ENCODE results near the gene GAN. TPM values are rescaled to one million over a fixed set of nuclear protein-coding genes. Genes with fewer than 3 reads are reported as not detected.

Gene GAN
- total RNA-seq, 1 experiment from 2014 or later = 22.5 TPM

- Histone ChIP-seq H3K4me2 (ENCODE audit: low read length) (no peak overlapping the region), H3K79me2 (ENCODE audit: insufficient read depth, low read length) (no peaks in the 10 kb centered on the region), H4K20me1 (ENCODE audit: insufficient read depth) (no peaks in the 10 kb centered on the region), H2AFZ (ENCODE audit: low read depth, low read length, poor library complexity, severe bottlenecking) (no peak overlapping the region), H3K9ac (ENCODE audit: low read length) (no peak overlapping the region), H3K36me3 (ENCODE audit: control insufficient read depth in 1 of 2, insufficient read depth in 2 of 2, low read length in 2 of 2) (no peaks in the 10 kb centered on the region), H3K27ac (ENCODE audit: low read depth, low read length) (no peak overlapping the region), H3K4me1 (ENCODE audit: control insufficient read depth in 1 of 2, insufficient read depth in 2 of 2, low read length in 2 of 2) (no peaks in the 10 kb centered on the region), H3K9me3 (ENCODE audit: control insufficient read depth in 1 of 2, insufficient read depth in 1 of 2, low read depth in 1 of 2, low read length in 2 of 2) (no peaks in the 10 kb centered on the region), H3K27me3 (ENCODE audit: insufficient read depth, low read length) (no peaks in the 10 kb centered on the region), H3K4me3 (replicated peaks in 1 of 2; ENCODE audit: low read depth in 1 of 2, low read length in 2 of 2) (no peak overlapping the region), H3K9me2 (ENCODE audit: insufficient read depth) (no peaks in the 10 kb centered on the region)
- RAD21 ChIA-PET (ENCODE audit: low non-redundant PET in 1 of 2, low total read pairs in 2 of 2, uncharacterized antibody in 2 of 2, unreplicated experiment in 2 of 2) = no interaction called here
- CTCF ChIA-PET = interaction anchor here (1.3 kb wide), 1 partner anchor 29 kb away, joined by 3 read pairs; the partner anchor contains the start of gene GAN
- DNase-seq (ENCODE audit: low read depth, low spot score) (no peak), ATAC-seq (no peak)
- TF ChIP-seq EZH2 (IDR thresholded peaks at IDR 0.05) (no peak), ATF3 (IDR thresholded peaks at IDR 0.05) (no peak), JUND (IDR thresholded peaks at IDR 0.05) (no peak), REST (IDR thresholded peaks at IDR 0.05; ENCODE audit: low read depth) (no peak), SIN3A (IDR thresholded peaks at IDR 0.05; ENCODE audit: low read depth) (no peak), ELF1 (IDR thresholded peaks at IDR 0.05; ENCODE audit: borderline replicate concordance, low read depth) (no peak), SRF (IDR thresholded peaks at IDR 0.05; ENCODE audit: low read depth) (no peak), ZBTB33 (IDR thresholded peaks at IDR 0.05; ENCODE audit: extremely low read depth, insufficient replicate concordance, low read length) (no peak), EGR1 (IDR thresholded peaks at IDR 0.05; ENCODE audit: low read depth) (no peak), ZNF274 (IDR thresholded peaks at IDR 0.05; ENCODE audit: low read depth, low read length) (no peak), CEBPB (IDR thresholded peaks at IDR 0.05; ENCODE audit: low read depth) (no peak), POLR2AphosphoS5 (IDR thresholded peaks at IDR 0.05; ENCODE audit: low read depth, low read length) (no peak), CBX3 (IDR thresholded peaks at IDR 0.05; ENCODE audit: low read depth) (no peak), CTCF (IDR thresholded peaks at IDR 0.05 in 2 of 3, conservative IDR thresholded peaks at IDR 0.05 in 1 of 3; ENCODE audit: borderline replicate concordance in 1 of 3, insufficient read depth in 1 of 3, low read depth in 2 of 3, low read length in 2 of 3) (no peak), FOSL1 (IDR thresholded peaks at IDR 0.05; ENCODE audit: low read depth) (no peak), POLR2A (IDR thresholded peaks at IDR 0.05; ENCODE audit: borderline replicate concordance, extremely low read depth, insufficient read depth, insufficient read length) (no peak), RAD21 (IDR thresholded peaks at IDR 0.05; ENCODE audit: low read depth) (no peak), SP1 (IDR thresholded peaks at IDR 0.05; ENCODE audit: low read depth) (no peak), TCF7L2 (IDR thresholded peaks at IDR 0.05; ENCODE audit: borderline replicate concordance, extremely low read depth, insufficient read depth, insufficient read length) (no peak), MAX (IDR thresholded peaks at IDR 0.05) (no peak)
- no TSS peak for BruUV-seq (replicated peaks)
- POLR2A ChIA-PET = no interaction called here
- intact Hi-C loops (cut with micrococcal nuclease) = no loop called here
Measured at GRCh38 chr16:81284995-81285600, 29.7 kb upstream of the GAN start.

All from HCT116 (cell line).